SK-N-SH (cell line): ENCODE data around the gene PLK3. TPM values are rescaled to one million over a fixed set of nuclear protein-coding genes. Genes with fewer than 3 reads are reported as not detected.

Source experiments
- EP300 ChIP-seq, 2 experiments: IDR thresholded peaks; 2 replicates each; pipeline versions ENCODE4 v1.4.0 to v1.6.1; 2012; ENCODE audit warnings: borderline replicate concordance in 1 of 2, low read depth in 1 of 2, low read length in 1 of 2
- FOSL2 ChIP-seq: IDR thresholded peaks from 2 replicates; pipeline ENCODE4 v1.4.0; 2012; ENCODE audit warnings: low read depth, mild to moderate bottlenecking, moderate library complexity, borderline replicate concordance
- FOXM1 ChIP-seq: IDR thresholded peaks from 2 replicates; pipeline ENCODE4 v1.4.0; 2012; ENCODE audit warnings: low read depth, mild to moderate bottlenecking
- IRF3 ChIP-seq: fragments of 150-350 bp; IDR thresholded peaks from 2 replicates; pipeline ENCODE4 v1.6.1; 2016; ENCODE audit warnings: mild to moderate bottlenecking, low read depth, low read length
- JUND ChIP-seq: IDR thresholded peaks from 2 replicates; pipeline ENCODE4 v1.4.0; 2012
- MXI1 ChIP-seq: IDR thresholded peaks from 2 replicates; pipeline ENCODE4 v1.6.1; 2012; ENCODE audit warnings: mild to moderate bottlenecking, low read depth, low read length, improper control_type of control experiment
- NFIC ChIP-seq: IDR thresholded peaks from 2 replicates; pipeline ENCODE4 v1.4.0; 2012; ENCODE audit warnings: borderline replicate concordance
- NRF1 ChIP-seq: IDR thresholded peaks from 2 replicates; pipeline ENCODE4 v1.6.1; 2012; ENCODE audit warnings: low read depth, mild to moderate bottlenecking, low read length
- POLR2AphosphoS5 ChIP-seq: IDR thresholded peaks from 2 replicates; pipeline ENCODE4 v1.6.1; 2012; ENCODE audit warnings: low read depth, low read length
- RAD21 ChIP-seq: IDR thresholded peaks from 2 replicates; pipeline ENCODE4 v1.6.1; 2012; ENCODE audit warnings: mild to moderate bottlenecking, low read length
- RFX5 ChIP-seq: IDR thresholded peaks from 2 replicates; pipeline ENCODE4 v1.6.1; 2012; ENCODE audit warnings: mild to moderate bottlenecking, improper control_type of control experiment, low read length
- RXRA ChIP-seq: IDR thresholded peaks from 2 replicates; pipeline ENCODE4 v1.4.0; 2012; ENCODE audit warnings: low read depth, mild to moderate bottlenecking, borderline replicate concordance
- SMC3 ChIP-seq: IDR thresholded peaks from 2 replicates; pipeline ENCODE4 v1.6.1; 2012; ENCODE audit warnings: low read depth, low read length, improper control_type of control experiment
- TCF12 ChIP-seq: IDR thresholded peaks from 2 replicates; pipeline ENCODE4 v1.4.0; 2012
- USF2 ChIP-seq: fragments of 150-350 bp; IDR thresholded peaks from 2 replicates; pipeline ENCODE4 v1.6.1; 2017; ENCODE audit warnings: antibody characterized with exemption, low read length, low read depth, borderline replicate concordance
- polyA plus RNA-seq, 3 experiments: library from polyadenylated mRNA; depleted of rRNA; stranded (reverse); fragments of >200 nt; gene quantifications; 2 replicates each; pipeline ENCODE4 v1.2.3, GENCODE V29; 2012
- TF ChIP-seq, protein P1 (sequence below): IDR thresholded peaks from 2 replicates; pipeline ENCODE4 v1.4.0; 2012; ENCODE audit warnings: low read depth, borderline replicate concordance
- TF ChIP-seq, protein P2 (sequence below): IDR thresholded peaks from 2 replicates; pipeline ENCODE4; 2012
- TF ChIP-seq, protein P3 (sequence below): IDR thresholded peaks from 2 replicates; pipeline ENCODE4 v1.4.0; 2012; ENCODE audit warnings: low read depth

PLK3 gene
- polyA plus RNA-seq, 1 of the 3 experiments (the other 2 are of a cell fraction): 82.8 TPM

DNA sequence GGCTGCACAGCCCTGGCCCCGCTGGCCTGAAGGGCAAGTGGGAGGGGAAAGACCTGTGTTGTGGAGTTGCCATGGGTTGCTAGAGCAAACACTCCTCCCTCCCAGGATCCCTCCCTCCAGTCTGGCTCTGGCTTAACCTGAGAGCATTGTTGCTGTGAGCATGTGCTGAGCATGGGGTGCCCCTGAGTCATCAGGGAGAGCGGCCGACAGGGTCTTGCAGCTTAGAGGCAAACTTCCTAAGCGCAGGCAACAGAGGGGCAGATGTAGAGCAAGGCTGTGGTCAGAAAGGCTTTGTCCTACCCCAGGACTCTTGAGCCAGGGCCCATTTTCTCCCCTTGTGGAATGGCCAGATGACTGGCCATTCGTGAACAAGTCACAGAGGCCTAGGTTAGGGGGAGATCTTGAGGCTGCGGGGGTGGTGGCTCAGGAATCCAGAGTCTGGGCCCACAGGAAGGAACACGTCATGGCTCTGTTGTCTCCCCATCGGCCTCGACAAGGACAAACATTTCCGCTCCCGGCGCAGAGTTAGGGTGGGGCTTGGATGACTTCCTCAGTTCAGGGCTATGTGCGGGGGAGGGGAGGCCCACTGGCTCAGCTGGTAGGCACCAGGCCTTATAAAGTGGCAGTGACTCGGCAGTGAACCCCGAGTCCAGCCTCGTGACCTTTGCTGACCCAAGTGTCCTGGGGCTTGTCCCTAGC lies 7.3 kb downstream of the PLK3 start (continued):
- TF ChIP-seq, protein P1, sequence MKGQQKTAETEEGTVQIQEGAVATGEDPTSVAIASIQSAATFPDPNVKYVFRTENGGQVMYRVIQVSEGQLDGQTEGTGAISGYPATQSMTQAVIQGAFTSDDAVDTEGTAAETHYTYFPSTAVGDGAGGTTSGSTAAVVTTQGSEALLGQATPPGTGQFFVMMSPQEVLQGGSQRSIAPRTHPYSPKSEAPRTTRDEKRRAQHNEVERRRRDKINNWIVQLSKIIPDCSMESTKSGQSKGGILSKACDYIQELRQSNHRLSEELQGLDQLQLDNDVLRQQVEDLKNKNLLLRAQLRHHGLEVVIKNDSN: 0 out of 2 replicates have a peak, but pooled peaks have one; percentile 1
- TF ChIP-seq NRF1: no peak; the same call in 1 of the 2 replicates
- peak in 1 of 2 experiments; percentile 84; a peak in 2 of 4 replicates for TF ChIP-seq EP300 (IDR thresholded peaks at IDR 0.05; ENCODE audit: borderline replicate concordance in 1 of 2, low read depth in 1 of 2, low read length in 1 of 2)
- TF ChIP-seq TCF12: peak; percentile 79; the same call in 1 of the 2 replicates
- TF ChIP-seq RAD21: no peak
- TF ChIP-seq POLR2AphosphoS5: peak; percentile 21; the same call in 1 of the 2 replicates
- TF ChIP-seq NFIC: peak; percentile 81
- TF ChIP-seq FOXM1: peak; percentile 35; the same call in 1 of the 2 replicates
- 0 out of 2 replicates have a peak, but pooled peaks have one; percentile 22 for TF ChIP-seq MXI1
- TF ChIP-seq USF2: no peak
- TF ChIP-seq, protein P2, sequence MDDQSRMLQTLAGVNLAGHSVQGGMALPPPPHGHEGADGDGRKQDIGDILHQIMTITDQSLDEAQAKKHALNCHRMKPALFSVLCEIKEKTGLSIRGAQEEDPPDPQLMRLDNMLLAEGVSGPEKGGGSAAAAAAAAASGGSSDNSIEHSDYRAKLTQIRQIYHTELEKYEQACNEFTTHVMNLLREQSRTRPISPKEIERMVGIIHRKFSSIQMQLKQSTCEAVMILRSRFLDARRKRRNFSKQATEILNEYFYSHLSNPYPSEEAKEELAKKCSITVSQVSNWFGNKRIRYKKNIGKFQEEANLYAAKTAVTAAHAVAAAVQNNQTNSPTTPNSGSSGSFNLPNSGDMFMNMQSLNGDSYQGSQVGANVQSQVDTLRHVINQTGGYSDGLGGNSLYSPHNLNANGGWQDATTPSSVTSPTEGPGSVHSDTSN: peak; percentile 58
- TF ChIP-seq RXRA: peak; percentile 91; the same call in 1 of the 2 replicates
- peak; percentile 53 for TF ChIP-seq FOSL2
- TF ChIP-seq JUND: peak; percentile 44; the same call in 1 of the 2 replicates
- TF ChIP-seq IRF3: no peak
- TF ChIP-seq SMC3: no peak
- TF ChIP-seq, protein P3, sequence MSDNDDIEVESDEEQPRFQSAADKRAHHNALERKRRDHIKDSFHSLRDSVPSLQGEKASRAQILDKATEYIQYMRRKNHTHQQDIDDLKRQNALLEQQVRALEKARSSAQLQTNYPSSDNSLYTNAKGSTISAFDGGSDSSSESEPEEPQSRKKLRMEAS: peak; percentile 99
- TF ChIP-seq RFX5: no peak
- TF ChIP-seq, all 33 proteins: peak for 18
